Esophagus muscularis mucosa (tissue), 4 donors: ENCODE results near the gene CTSW. TPM values are rescaled to one million over a fixed set of nuclear protein-coding genes. Genes with fewer than 3 reads are reported as not detected.
"Not testable (repeated sequence)": the region's sequence is repeated elsewhere in the genome, so short reads cannot be mapped to it uniquely, and the experiment has no call there.

ENCODE experiments used
- DNase-seq: peaks from one replicate; pipeline ENCODE4 v3.0.0-alpha.2; 2017; ENCODE audit errors: extremely low spot score
- H3K27ac ChIP-seq, 4 donors: fragments of 200-600 bp; sonication (generic); replicated peaks in 1 of 4; 1 replicate in 3 of 4; 2 replicates in 1 of 4; pipeline ENCODE4 v1.5.1; 2016 to 2019; ENCODE audit warnings: mild to moderate bottlenecking in 1 of 4
- H3K27me3 ChIP-seq, 4 donors: fragments of 200-600 bp; sonication (generic); one replicate each; pipeline versions ENCODE4 v1.5.1 to v1.6.0; 2016 to 2019
- H3K36me3 ChIP-seq, 4 donors: fragments of 200-600 bp; sonication (generic); one replicate each; pipeline ENCODE4 v1.5.1; 2016 to 2019
- H3K4me1 ChIP-seq, 4 donors: fragments of 200-600 bp; sonication (generic); one replicate each; pipeline ENCODE4 v1.5.1; 2016 to 2019
- H3K4me3 ChIP-seq, 4 donors: fragments of 200-600 bp; sonication (generic); 1 replicate in 2 of 4; 2 replicates in 2 of 4; pipeline ENCODE4 v1.5.1; 2016 to 2019; ENCODE audit warnings: mild to moderate bottlenecking in 4 of 4, moderate library complexity in 1 of 4
- H3K9me3 ChIP-seq, 4 donors: fragments of 200-600 bp; sonication (generic); 1 replicate in 3 of 4; 2 replicates in 1 of 4; pipeline ENCODE4 v1.5.1; 2016 to 2019
- CTCF ChIP-seq, 3 experiments: fragments of 200-600 bp in 2 of 3; fragments of 450-650 bp in 1 of 3; sonication (generic) in 2 of 3; IDR thresholded peaks; one replicate each; pipeline ENCODE4 v1.5.1; 2017 to 2019; ENCODE audit warnings: antibody characterized with exemption in 3 of 3, mild to moderate bottlenecking in 2 of 3, moderate library complexity in 1 of 3
- EP300 ChIP-seq: sonication (generic); formaldehyde crosslinking; IDR thresholded peaks from one replicate; pipeline ENCODE4 v1.6.1; 2017; ENCODE audit warnings: antibody characterized with exemption
- POLR2A ChIP-seq: fragments of 450-650 bp; IDR thresholded peaks from one replicate; pipeline ENCODE4 v1.6.1; 2017; ENCODE audit warnings: antibody characterized with exemption, moderate library complexity, mild to moderate bottlenecking, low read depth
- POLR2AphosphoS5 ChIP-seq, 2 donors: sonication (generic); formaldehyde crosslinking; IDR thresholded peaks; one replicate each; pipeline ENCODE4 v1.6.1; 2017; ENCODE audit warnings: antibody characterized with exemption in 2 of 2
- WGBS: methylation state at CpG from one replicate; pipeline ENCODE4 v1.1.5; 2018; 5-methylcytosine and 5-hydroxymethylcytosine counted together
- intact Hi-C: fragments of 100-400 bp; cut with DNase I; formaldehyde crosslinking; loops from one replicate; pipeline ENCODE4 v1.15.1; 2023
- total RNA-seq, 4 donors: library from RNA; depleted of rRNA; stranded (reverse); fragments of >200 nt; gene quantifications; one replicate each; pipeline versions ENCODE4 v1.1.0 to v1.2.1, GENCODE V29; 2016

The CTSW gene
- total RNA-seq, 4 donors from 2014 or later = 0.83 to 2.7 (median 1.5) TPM

DNA sequence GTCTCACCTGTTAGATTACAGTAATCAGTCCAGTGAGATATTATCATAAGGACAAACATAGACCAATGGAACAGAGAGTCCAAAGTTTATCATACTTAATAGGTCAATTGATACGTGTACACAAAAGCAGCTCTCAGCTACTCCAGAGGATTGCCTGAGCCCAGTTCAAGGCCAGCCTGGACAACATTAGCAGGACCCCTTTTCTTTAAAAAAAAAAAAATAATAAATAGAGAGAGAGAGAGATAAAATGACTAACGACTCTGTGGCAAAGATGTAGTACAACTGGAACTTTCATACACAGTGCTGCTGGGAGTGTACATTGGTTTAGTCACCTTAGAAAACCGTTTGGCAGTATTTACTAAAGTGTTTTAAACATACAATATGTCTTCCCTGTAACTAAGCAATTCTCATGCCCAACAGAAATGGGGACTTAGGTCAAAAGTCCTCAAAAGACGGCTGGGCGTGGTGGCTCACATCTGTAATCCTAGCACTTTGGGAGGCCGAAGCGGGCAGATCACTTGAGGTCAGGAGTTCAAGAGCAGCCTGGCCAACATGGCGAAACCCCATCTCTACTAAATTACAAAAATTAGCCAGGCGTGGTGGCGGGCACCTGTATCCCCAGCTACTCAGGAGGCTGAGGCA, 35.3 kb upstream of the CTSW start:
- TF ChIP-seq EP300 = no peak
- TF ChIP-seq POLR2AphosphoS5 (IDR thresholded peaks at IDR 0.05) = no peak
- no peak for TF ChIP-seq POLR2A
- TF ChIP-seq CTCF (IDR thresholded peaks at IDR 0.05) = no peak
- Histone ChIP-seq H3K27ac (no peak overlapping the region), H3K4me1 (no peaks in the 10 kb centered on the region), H3K36me3 (no peaks in the 10 kb centered on the region), H3K9me3 (no peaks in the 10 kb centered on the region), H3K27me3 (no peaks in the 10 kb centered on the region), H3K4me3 (no peak overlapping the region)
- WGBS = 91% methylated on average over 10 of the region's 10 CpGs
- DNase-seq = no peak
- intact Hi-C loops = no loop called here

DNA sequence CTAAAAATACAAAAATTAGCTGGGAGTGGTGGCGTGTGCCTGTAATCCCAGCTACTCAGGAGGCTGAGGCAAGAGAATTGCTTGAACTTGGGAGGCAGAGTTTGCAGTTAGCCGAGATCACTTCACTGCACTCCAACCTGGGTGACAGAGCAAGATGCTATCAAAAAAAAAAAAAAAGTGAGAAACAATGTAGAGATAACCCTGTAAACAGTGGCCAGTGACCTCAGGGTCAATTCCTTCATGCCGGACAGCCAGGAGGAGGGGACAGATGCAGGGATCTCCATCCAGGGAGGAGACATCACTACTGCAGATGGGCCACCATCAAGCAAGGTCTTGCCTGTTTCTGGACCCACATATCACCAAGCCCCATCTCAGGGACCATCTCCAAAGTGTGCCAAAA, 31.9 kb upstream of the CTSW start:
- peaks cover 0 to 9% (median 3%) of the 10 kb centered on the region in 4 donors for H3K9me3 ChIP-seq
- H3K4me3 ChIP-seq = no peak overlapping the region
- H3K27ac ChIP-seq = no peak overlapping the region
- H3K4me1 ChIP-seq = peaks cover 0 to 8% (median 2%) of the 10 kb centered on the region in 4 donors
- TF ChIP-seq POLR2A (no peak), CTCF (IDR thresholded peaks at IDR 0.05) (no peak), EP300 (no peak), POLR2AphosphoS5 (IDR thresholded peaks at IDR 0.05) (no peak)
- H3K36me3 ChIP-seq = peaks cover 0 to 25% (median 24%) of the 10 kb centered on the region in 4 donors
- intact Hi-C loops = no loop called here
- H3K27me3 ChIP-seq = no peaks in the 10 kb centered on the region
- WGBS = 81% methylated on average over 3 of the region's 3 CpGs
- no peak for DNase-seq

DNA sequence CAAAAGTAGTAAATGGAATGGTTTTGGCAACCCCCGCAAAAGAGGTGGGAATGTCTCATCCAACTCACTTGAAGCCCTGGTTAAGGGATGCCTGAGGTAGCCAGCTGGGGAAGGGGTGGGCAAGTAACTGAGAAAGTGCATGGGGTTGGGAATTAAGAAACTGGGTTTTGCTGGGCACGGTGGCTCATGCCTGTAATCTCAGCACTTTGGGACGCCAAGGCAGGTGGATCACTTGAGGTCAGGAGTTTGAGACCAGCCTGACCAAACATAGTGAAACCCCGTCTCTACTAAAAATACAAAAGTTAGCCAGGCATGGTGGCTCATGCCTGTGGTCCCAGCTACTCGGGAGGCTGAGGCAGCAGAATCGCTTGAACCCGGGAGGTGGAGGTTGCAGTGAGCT, 30.9 kb upstream of the CTSW start:
- H3K4me3 ChIP-seq, H3K27me3 ChIP-seq, DNase-seq, intact Hi-C loops, H3K27ac ChIP-seq, H3K9me3 ChIP-seq: not testable (repeated sequence)
- H3K36me3 ChIP-seq = peaks cover 0 to 35% (median 34%) of the 10 kb centered on the region in 4 donors
- peaks cover 0 to 17% (median 7%) of the 10 kb centered on the region in 4 donors for H3K4me1 ChIP-seq
- WGBS = 60% methylated on average over 7 of the region's 7 CpGs

- Histone ChIP-seq H3K4me3 (no peak overlapping the region), H3K9me3 (peaks cover 0 to 9% (median 3%) of the 10 kb centered on the region in 4 donors), H3K36me3 (peaks cover 6 to 42% (median 40%) of the 10 kb centered on the region in 4 donors), H3K27ac (no peak overlapping the region), H3K27me3 (no peaks in the 10 kb centered on the region), H3K4me1 (peaks cover 2 to 24% (median 14%) of the 10 kb centered on the region in 4 donors)
- no peak for DNase-seq
- intact Hi-C loops = no loop called here
- whole genome bisulfite sequencing = 81% methylated on average over 4 of the region's 8 CpGs
- TF ChIP-seq CTCF (IDR thresholded peaks at IDR 0.05) = no peak
- no peak for TF ChIP-seq POLR2A
- no peak for TF ChIP-seq EP300
- no peak for TF ChIP-seq POLR2AphosphoS5 (IDR thresholded peaks at IDR 0.05)
Observed at GRCh38 chr11:65849366-65849765, 30.3 kb upstream of the CTSW start.

DNA sequence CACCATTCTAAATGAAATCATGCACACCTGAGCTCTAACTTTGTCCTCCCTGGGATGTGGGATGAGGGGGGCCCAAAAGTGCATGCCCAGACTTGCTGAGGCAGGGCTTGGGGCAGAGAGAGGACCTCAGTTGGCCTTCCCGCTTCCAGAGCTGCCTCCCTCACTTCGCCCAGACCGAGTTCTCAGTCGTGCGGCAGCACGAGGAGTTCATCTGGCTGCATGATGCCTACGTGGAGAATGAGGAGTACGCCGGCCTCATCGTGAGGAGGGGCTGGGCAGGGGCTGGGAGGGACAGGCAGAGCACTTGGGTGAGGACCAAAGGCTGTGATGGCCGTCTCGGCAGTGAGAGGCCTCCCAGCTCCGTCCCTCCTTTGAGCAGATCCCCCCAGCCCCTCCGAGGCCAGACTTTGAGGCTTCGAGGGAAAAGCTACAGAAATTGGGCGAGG, 29.8 kb upstream of the CTSW start:
- intact Hi-C loops = no loop called here
- Histone ChIP-seq H3K4me1 (peaks cover 2 to 28% (median 18%) of the 10 kb centered on the region in 4 donors), H3K27ac (no peak overlapping the region), H3K9me3 (peaks cover 0 to 9% (median 3%) of the 10 kb centered on the region in 4 donors), H3K4me3 (no peak overlapping the region), H3K36me3 (peaks cover 10 to 46% (median 45%) of the 10 kb centered on the region in 4 donors), H3K27me3 (no peaks in the 10 kb centered on the region)
- TF ChIP-seq CTCF (IDR thresholded peaks at IDR 0.05) (no peak), EP300 (no peak), POLR2A (no peak), POLR2AphosphoS5 (IDR thresholded peaks at IDR 0.05) (no peak)
- DNase-seq = no peak
- 53% methylated on average over 16 of the region's 16 CpGs for WGBS
